ENCODE data around the gene PKHD1. TPM values are rescaled to one million over a fixed set of nuclear protein-coding genes. Genes with fewer than 3 reads are reported as not detected.
"Not testable (repeated sequence)": the region's sequence is repeated elsewhere in the genome, so short reads cannot be mapped to it uniquely, and the experiment has no call there.

Gene PKHD1
- total RNA-seq, 1 experiment from 2014 or later: under 0.01 TPM

- DNase-seq (ENCODE audit: low read depth): no peak
Measured at GRCh38 chr6:51989789-51990188, 97.6 kb downstream of the PKHD1 start.

DNA sequence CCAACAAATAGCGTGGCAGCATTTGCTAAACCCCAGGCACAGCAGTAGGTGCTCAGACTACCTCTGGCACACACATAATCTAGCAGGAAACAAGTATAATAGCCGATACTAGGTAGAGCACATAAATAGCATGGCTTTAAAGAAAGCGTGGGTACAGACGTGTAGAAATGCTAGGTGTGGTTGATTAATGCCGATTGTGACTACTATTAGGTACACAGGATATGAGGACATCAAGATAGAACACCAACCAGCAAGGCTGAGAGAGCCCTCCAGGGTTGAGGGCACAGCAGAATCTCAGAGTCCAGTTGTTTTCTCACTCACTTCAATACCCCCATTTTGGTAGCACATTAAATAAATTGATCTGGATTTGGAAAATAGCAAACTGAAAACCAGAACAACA, 100.5 kb downstream of the PKHD1 start:
- no peak for DNase-seq (ENCODE audit: low read depth)

DNA sequence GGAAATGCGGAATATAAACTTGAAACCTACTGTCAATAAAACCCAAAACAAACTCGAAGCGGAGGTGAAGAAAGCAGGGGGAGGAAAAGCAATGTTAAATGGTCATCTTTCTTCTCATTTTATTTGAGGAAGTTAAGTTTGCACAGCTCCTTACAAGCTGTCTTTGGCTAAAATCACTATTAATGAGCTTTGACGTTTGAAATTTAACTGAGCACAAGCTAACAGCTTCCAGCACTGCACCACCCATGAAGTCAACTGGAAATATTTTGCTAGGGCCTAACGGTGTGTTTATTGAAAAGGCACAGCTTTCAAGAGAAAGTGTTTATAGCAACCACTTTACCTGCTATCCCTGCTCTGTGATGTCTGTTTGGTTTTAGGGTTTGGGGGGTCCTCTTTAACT, 103.8 kb downstream of the PKHD1 start:
- no peak for DNase-seq (ENCODE audit: low read depth)

GRCh38 chr6:51982695-51983094, 104.7 kb downstream of the PKHD1 start:
- DNase-seq (ENCODE audit: low read depth): not testable (repeated sequence)

GRCh38 chr6:51976374-51976773, 111.0 kb downstream of the PKHD1 start:
- no peak for DNase-seq (ENCODE audit: low read depth)

- no peak for DNase-seq (ENCODE audit: low read depth)
Measured at GRCh38 chr6:51972659-51973058, 114.8 kb downstream of the PKHD1 start.

DNA sequence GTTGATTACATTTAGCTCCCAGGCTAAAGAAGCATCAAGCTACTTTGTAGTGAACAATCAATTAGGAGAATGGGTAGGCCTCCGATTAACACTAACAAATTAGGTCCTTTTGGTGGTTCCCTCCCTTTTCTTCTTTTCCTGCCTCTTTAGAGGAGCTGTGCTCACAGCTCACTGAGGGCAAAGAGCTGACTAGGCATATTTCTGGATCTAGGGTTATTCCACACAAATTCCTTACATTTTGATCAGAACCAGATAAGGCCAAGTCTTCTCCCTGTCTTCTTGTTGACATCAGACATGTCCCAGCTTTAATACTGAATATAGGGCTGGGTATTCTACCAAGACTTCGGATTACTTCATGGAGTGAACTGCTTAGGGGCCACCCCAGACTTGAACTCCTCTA, 119.1 kb downstream of the PKHD1 start:
- DNase-seq (ENCODE audit: low read depth): no peak

- no peak for DNase-seq (ENCODE audit: low read depth)
Measured at GRCh38 chr6:51965222-51965801, 122.1 kb downstream of the PKHD1 start.

- no peak for DNase-seq (ENCODE audit: low read depth)
Measured at GRCh38 chr6:51963980-51964379, 123.4 kb downstream of the PKHD1 start.

DNA sequence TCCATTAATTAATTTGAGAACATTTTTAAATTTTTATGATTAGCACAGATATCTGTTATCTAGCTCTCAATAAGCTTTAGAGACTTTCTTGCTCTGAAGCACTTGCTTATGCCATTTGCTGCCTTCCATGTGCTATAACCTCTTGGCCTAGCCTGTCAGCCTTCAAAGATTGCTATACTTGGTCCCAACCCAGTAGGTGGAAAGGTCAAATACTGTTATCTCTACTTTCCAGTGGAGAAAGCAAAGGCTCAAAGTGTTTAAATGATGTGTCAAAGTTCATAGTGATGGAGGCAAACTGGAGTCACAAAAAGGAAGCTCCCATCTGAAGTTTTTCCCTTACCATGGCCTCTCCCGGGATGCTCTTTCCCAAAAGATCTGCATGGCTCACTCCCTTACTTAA, 125.1 kb downstream of the PKHD1 start:
- DNase-seq (ENCODE audit: low read depth): no peak

DNA sequence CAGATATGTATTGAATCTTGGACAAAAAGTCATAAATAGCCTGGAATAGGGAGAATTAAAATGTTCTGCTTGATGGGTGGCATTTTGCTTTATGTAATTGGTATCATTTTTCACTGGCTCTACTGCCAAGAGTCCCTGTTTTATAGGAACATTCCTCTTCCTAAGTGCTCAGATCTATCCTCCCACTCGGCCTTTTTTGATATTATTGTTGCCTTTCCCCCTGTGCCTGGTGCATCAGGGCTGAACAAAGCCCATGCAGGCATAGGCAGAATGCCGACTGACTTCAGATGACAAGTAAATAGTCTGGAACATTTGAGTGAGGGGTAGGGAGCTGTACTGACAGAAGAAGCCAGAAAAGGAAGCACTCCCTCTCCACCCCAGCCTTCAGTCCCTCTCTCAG, 127.0 kb downstream of the PKHD1 start:
- DNase-seq (ENCODE audit: low read depth): no peak

- DNase-seq (ENCODE audit: low read depth): peak; percentile 70
Measured at GRCh38 chr6:51959744-51960383, 127.5 kb downstream of the PKHD1 start.

GRCh38 chr6:51954681-51955080, 132.7 kb downstream of the PKHD1 start:
- no peak for DNase-seq (ENCODE audit: low read depth)

- no peak for DNase-seq (ENCODE audit: low read depth)
Measured at GRCh38 chr6:51953246-51953645, 134.2 kb downstream of the PKHD1 start.

DNA sequence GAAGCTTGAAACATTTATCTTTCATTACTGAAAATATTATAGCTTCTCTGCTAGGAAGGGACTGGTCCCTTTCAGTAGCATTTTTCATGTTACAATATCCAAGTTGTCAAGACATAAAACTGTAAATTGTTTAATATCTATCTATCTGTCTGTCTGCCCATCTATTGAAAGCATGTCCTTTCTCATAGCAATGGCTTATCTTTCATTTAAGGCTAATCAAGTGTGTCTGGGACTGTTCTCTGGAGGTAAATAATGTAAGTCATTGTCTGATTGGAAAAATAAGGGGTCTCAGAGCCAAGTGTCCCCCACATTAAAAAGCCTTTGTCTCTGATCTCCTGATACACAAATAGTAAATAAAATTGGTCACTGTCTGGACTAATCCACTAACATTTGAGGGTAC, 135.5 kb downstream of the PKHD1 start:
- DNase-seq (ENCODE audit: low read depth): no peak

DNA sequence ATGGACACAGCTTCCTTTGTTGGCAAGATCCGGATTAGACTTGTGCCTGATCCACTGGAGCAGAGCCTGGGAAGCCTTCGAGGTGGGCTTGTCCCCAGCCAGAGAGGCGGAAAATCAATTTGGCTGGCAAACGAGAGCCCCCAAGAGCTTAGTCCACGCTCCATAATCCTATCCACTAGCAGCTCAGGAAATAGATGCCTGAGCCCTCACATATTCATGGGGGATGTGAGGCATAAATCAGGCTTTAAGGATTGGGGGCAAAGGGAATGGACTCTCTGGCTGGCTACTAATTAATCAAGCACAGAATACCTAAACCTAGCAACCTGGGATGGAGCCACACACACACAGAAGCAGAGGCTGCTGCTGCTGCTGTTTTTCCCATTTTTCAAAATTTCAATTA, 137.9 kb downstream of the PKHD1 start:
- no peak for DNase-seq (ENCODE audit: low read depth)

GRCh38 chr6:51939695-51940094, 147.7 kb downstream of the PKHD1 start:
- not testable (repeated sequence) for DNase-seq (ENCODE audit: low read depth)

- DNase-seq (ENCODE audit: low read depth): no peak
Measured at GRCh38 chr6:51936531-51937290, 150.7 kb downstream of the PKHD1 start.

DNA sequence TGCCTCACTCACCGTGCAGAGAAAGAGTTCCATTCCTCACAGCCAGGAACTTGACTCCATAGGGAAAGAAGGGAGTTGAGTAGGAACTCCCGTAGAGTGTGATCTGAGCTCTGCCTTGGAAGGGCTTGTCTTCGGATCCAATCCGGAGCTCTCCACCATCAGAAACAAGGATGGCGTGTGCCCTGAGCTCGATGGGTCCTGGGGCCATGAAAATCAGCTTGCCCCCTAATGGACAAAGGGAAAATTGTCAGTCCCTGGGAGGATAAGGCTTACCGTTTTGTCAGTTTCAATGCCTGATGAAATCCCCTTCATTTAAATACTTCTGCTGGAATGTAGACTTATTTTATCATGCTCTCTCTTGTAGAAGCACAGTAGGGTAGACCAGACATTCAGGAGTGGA, 153.3 kb downstream of the PKHD1 start:
- DNase-seq (ENCODE audit: low read depth): peak; percentile 8

DNA sequence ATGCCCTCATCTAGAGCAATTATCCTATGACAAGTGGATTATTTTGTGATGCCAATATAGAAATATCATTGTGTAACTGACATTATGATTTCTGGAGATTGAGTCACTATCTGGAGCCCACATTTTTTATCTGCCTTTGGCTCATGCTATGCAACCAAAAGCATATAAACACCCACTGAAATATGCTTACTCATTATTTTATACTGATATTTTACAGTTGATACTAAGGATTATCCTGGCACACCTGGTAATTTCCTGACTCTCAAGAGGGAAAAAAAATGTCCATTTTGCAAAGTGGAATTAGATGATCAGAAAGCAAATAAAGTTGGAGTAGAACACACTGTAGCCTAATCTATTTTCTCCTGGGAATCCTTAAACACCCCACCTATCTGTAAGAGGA, 154.5 kb downstream of the PKHD1 start:
- DNase-seq (ENCODE audit: low read depth): no peak

DNA sequence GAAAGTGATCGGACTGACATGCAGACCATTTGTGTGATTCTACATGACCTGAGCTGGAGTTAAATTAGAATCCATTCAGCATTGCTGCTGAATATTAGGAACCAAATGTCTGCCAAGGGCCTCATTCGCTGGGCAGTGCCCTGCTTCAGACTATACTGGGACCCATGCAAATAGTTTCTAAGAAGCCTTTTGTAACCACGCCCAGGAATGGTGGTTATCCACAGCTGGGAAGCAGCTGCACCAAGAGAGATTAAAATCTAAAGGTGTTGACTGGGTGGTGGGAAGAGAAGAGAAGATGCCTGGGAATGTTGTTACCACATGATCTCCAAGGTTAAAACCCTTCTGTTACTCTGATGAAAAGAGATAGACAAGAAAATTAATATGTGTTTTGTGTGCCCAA, 156.8 kb downstream of the PKHD1 start:
- DNase-seq (ENCODE audit: low read depth): no peak

- no peak for DNase-seq (ENCODE audit: low read depth)
Measured at GRCh38 chr6:51929934-51930574, 157.4 kb downstream of the PKHD1 start.

GRCh38 chr6:51928320-51928719, 159.1 kb downstream of the PKHD1 start:
- DNase-seq (ENCODE audit: low read depth): no peak

Data from Daoy (cell line).